GM19328 (cell line): ENCODE measurements around the gene C11orf68.

Experiments used
- ATAC-seq: cut with Tn5 transposase; IDR thresholded peaks from one replicate; pipeline ENCODE4 v1.9.1; 2021; ENCODE audit warnings: mild to moderate bottlenecking, moderate library complexity; ENCODE audit not compliant: unreplicated experiment

C11orf68 gene

GRCh38 chr11:65891219-65892136 is 27.4 kb downstream of the C11orf68 start:
- ATAC-seq, result no peak

GRCh38 chr11:65890324-65891218 is 28.3 kb downstream of the C11orf68 start, which contains the start of gene CCDC85B:
CCDC85B (plus strand) TSS chr11:65890673; CDS start chr11:65890784, 111 bp downstream.
- ATAC-seq, result peak; percentile 63

GRCh38 chr11:65888163-65888814 is 30.6 kb downstream of the C11orf68 start, which contains the start of gene FIBP:
FIBP (minus strand) TSS chr11:65888471; CDS start chr11:65888418, 53 bp downstream.
- ATAC-seq, result peak; percentile 52

- ATAC-seq, result no peak
Observed at GRCh38 chr11:65887723-65888162, 31.1 kb downstream of the C11orf68 start.

GRCh38 chr11:65886826-65887722 is 31.8 kb downstream of the C11orf68 start:
- no peak for ATAC-seq

GRCh38 chr11:65885808-65886536 is 32.9 kb downstream of the C11orf68 start:
- ATAC-seq, result no peak

- no peak for ATAC-seq
Observed at GRCh38 chr11:65885231-65885630, 33.6 kb downstream of the C11orf68 start.

GRCh38 chr11:65884716-65885092 is 34.2 kb downstream of the C11orf68 start:
- ATAC-seq, result no peak

GRCh38 chr11:65883786-65884715 is 34.8 kb downstream of the C11orf68 start:
- no peak for ATAC-seq

GRCh38 chr11:65883058-65883761 is 35.7 kb downstream of the C11orf68 start:
- no peak for ATAC-seq

GRCh38 chr11:65882120-65883057 is 36.5 kb downstream of the C11orf68 start:
- ATAC-seq, result no peak

GRCh38 chr11:65880844-65881421 is 37.9 kb downstream of the C11orf68 start:
- ATAC-seq, result no peak

- no peak for ATAC-seq
Observed at GRCh38 chr11:65880027-65880426, 38.8 kb downstream of the C11orf68 start.

- ATAC-seq, result no peak
Observed at GRCh38 chr11:65879617-65880016, 39.2 kb downstream of the C11orf68 start, which contains the start of gene CTSW. CTSW (plus strand) TSS chr11:65879837; CDS start chr11:65879855, 18 bp downstream.

- ATAC-seq, result peak; percentile 81
Observed at GRCh38 chr11:65873318-65874156, 45.3 kb downstream of the C11orf68 start.
